Mammary epithelial cell (primary cell): ENCODE results near the gene CASP2.

Experiments
- CTCF ChIP-seq, 2 donors: IDR thresholded peaks in 1 of 2; conservative IDR thresholded peaks in 1 of 2; 2 replicates each; pipeline ENCODE4 v1.5.1; 2011 to 2012; ENCODE audit warnings: inconsistent platforms in 2 of 2, low read length in 2 of 2, mild to moderate bottlenecking in 2 of 2, control low read depth in 1 of 2, low read depth in 1 of 2; ENCODE audit not compliant: insufficient read depth in 1 of 2; ENCODE audit errors: extremely low read depth in 1 of 2
- EZH2 ChIP-seq: IDR thresholded peaks from 2 replicates; pipeline ENCODE4 v1.6.1; 2012; ENCODE audit warnings: low read length, inconsistent platforms, borderline replicate concordance

- peak; percentile 41 to 73 for TF ChIP-seq CTCF (conservative IDR thresholded peaks at IDR 0.05 in 1 of 2, IDR thresholded peaks at IDR 0.05 in 1 of 2; ENCODE audit: extremely low read depth in 1 of 2, insufficient read depth in 1 of 2, low read depth in 1 of 2, low read length in 2 of 2)
- no peak for TF ChIP-seq EZH2
Measured at GRCh38 chr7:143345428-143345900, 57.3 kb downstream of the CASP2 start.
